VCaP (cell line): ENCODE results near the gene HAUS3.

Experiments
- H3K27ac ChIP-seq: fragments of 450-650 bp; 2 replicates; pipeline ENCODE4 v1.5.1; 2017
- TF ChIP-seq, protein P1 (sequence below): fragments of 450-650 bp; conservative IDR thresholded peaks from 2 replicates; pipeline ENCODE4 v1.5.1; 2017; ENCODE audit warnings: mild to moderate bottlenecking, moderate library complexity

HAUS3 gene

GRCh38 chr4:2250357-2251072 lies 8.6 kb upstream of the HAUS3 start:
- TF ChIP-seq, protein P1, sequence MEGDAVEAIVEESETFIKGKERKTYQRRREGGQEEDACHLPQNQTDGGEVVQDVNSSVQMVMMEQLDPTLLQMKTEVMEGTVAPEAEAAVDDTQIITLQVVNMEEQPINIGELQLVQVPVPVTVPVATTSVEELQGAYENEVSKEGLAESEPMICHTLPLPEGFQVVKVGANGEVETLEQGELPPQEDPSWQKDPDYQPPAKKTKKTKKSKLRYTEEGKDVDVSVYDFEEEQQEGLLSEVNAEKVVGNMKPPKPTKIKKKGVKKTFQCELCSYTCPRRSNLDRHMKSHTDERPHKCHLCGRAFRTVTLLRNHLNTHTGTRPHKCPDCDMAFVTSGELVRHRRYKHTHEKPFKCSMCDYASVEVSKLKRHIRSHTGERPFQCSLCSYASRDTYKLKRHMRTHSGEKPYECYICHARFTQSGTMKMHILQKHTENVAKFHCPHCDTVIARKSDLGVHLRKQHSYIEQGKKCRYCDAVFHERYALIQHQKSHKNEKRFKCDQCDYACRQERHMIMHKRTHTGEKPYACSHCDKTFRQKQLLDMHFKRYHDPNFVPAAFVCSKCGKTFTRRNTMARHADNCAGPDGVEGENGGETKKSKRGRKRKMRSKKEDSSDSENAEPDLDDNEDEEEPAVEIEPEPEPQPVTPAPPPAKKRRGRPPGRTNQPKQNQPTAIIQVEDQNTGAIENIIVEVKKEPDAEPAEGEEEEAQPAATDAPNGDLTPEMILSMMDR: no peak
- no peak overlapping the region for H3K27ac ChIP-seq

DNA sequence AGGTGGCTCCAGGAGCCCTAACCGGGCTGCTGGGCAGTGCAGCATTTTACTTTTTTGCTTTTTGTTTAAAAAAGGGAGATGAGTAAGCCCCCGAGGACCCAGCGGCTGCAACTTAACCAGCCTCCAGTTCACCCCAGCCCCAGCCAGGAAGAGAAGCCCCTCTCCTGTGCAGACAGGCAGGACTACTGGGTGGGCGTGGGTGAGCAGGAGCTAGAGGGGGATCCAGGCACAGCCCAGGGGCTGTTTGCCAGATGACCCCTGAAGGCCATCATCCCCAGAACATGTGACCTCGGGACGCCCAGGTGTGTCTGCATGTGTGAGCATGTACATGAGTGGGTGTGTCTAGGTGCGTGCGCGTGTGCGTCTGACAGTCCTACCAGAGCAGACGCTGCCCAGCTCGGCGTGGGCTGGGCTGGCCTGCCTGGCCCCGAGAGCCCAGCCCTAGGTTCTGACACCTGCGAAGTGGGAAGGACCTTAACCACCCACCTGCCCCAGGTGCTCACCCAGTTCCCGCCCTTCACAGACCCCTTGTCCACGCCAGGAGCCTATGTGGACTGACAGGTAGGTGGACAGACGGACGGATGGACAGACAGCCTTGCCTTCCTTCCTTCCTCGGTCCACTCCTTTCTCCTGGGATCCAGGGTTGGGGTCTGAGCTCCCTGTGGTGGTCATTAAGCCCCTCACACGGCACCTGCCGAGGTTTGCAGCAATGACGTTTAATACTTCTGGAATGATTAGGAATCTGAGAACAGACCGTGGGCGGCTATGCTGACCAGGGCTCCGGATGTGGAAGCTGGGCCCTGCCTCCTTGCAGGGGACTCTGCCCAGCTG lies 7.8 kb upstream of the HAUS3 start:
- TF ChIP-seq, protein P1: no peak
- H3K27ac ChIP-seq: no peak overlapping the region

DNA sequence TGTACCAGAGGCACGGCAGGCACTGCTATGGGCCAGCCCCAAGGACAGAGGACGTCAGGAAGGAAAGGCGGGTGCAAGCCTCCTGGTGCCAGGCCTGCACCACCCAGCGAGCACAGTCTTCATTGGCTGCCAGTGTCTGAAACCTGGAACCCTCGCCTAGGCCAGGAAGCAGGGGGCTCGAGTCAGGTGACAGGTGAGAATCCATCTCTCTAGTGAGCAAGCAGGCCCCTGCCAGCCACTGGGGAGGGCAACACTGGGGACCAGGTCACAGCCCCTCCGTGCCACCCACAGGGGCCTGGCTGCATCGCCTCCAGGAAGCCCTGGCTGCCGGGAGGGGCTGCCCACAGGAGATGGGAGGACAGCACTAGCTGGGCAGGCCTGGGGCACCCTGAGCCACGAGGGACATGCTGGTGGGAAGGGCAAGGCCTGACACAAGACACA lies 6.9 kb upstream of the HAUS3 start:
- no peak overlapping the region for H3K27ac ChIP-seq
- TF ChIP-seq, protein P1: no peak

- TF ChIP-seq, protein P1: no peak
- no peak overlapping the region for H3K27ac ChIP-seq
These were observed 6.3 kb upstream of the HAUS3 start for GRCh38 chr4:2248044-2248780.

DNA sequence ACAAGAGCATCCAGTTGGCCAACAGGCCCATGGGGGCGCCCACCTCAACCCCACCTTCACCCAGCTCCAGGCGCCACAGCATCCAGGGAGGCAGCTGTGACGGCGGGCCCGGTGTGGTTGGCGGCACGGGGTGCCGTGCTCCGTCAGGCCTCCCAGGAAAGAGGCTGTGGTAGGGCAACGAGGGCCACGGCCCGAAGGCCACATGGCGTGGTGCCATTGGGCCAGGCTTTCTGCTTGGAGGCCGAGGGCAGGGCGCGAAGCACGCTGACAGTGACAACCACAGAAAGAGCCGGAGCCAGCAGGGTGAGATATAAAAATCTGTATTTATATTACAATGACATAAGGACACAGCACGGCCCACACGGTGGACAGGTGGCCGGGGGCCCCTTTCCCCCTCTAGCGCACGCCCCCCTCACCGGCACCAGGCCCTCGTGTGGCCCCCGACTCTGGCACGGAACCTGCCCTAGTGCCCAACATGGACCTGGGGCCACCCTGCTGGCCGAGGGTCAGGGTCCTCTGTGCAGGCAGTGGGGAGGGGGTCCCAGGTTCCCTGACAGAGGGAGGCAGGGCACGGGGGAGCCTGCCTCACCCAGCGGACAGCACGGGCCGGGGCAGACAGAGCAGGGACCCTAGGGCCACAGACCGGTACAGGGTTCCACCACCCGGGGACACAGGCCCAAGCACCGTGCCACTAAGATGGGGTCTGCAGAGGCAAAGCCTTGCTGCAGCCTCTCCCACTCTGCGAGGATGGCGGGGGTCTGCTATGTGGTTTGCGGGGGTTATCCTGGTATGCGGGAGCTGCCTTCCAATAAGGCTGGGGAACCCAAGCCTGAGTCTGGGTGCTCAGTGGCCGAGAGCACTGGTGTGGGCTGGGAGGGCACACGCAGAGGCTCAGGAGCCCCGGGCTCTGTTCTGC lies 5.5 kb upstream of the HAUS3 start:
- TF ChIP-seq, protein P1: no peak
- H3K27ac ChIP-seq: no peak overlapping the region

DNA sequence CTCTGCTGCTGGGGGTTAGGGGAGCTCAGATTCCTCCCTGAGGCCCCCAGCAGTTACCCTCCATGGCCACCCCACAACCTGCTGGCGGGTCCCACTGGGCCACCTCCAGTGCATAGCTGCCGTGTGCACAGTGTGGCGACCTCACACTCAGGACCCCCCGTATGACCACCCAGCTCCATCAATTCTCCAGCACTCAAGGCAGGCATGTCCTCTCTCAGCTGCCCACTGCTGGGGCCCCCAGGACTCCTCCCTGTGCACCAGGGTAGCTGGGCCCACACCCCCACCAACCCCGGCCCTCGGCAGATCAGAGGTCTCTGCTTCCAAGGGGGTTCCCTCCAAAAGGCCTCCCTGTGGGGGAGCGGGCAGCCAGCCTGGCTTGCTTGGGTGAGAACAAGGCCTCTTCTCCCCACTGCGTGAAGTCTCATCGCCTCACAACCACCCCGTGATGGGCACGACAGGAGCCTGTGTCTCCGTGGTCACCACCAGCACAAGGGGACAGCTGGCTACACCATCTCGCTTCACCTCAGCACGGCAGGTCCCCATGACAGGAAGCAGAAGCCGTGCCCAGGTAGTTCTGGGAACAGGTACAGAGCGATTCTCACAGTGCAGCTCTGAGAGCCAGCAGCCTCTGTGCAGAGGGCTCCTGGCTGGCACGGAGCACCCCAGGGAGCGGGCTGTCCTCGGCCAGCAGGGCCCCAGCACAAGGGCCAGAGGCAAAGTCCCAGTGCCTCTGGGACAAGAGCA lies 4.6 kb upstream of the HAUS3 start:
- TF ChIP-seq, protein P1: no peak
- H3K27ac ChIP-seq: no peak overlapping the region
